CD4-positive, alpha-beta T cell treated with Interleukin-1 beta for 1 hour (primary cell): ENCODE measurements around the gene MAP3K19.
"Not testable (repeated sequence)": the region's sequence is repeated elsewhere in the genome, so short reads cannot be mapped to it uniquely, and the experiment has no call there.

ENCODE experiments used
- DNase-seq, 2 donors: peaks; one replicate each; pipeline ENCODE4 v3.0.0-alpha.2; 2020 to 2022

MAP3K19 gene, protein sequence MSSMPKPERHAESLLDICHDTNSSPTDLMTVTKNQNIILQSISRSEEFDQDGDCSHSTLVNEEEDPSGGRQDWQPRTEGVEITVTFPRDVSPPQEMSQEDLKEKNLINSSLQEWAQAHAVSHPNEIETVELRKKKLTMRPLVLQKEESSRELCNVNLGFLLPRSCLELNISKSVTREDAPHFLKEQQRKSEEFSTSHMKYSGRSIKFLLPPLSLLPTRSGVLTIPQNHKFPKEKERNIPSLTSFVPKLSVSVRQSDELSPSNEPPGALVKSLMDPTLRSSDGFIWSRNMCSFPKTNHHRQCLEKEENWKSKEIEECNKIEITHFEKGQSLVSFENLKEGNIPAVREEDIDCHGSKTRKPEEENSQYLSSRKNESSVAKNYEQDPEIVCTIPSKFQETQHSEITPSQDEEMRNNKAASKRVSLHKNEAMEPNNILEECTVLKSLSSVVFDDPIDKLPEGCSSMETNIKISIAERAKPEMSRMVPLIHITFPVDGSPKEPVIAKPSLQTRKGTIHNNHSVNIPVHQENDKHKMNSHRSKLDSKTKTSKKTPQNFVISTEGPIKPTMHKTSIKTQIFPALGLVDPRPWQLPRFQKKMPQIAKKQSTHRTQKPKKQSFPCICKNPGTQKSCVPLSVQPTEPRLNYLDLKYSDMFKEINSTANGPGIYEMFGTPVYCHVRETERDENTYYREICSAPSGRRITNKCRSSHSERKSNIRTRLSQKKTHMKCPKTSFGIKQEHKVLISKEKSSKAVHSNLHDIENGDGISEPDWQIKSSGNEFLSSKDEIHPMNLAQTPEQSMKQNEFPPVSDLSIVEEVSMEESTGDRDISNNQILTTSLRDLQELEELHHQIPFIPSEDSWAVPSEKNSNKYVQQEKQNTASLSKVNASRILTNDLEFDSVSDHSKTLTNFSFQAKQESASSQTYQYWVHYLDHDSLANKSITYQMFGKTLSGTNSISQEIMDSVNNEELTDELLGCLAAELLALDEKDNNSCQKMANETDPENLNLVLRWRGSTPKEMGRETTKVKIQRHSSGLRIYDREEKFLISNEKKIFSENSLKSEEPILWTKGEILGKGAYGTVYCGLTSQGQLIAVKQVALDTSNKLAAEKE (N-terminal part only)

DNA sequence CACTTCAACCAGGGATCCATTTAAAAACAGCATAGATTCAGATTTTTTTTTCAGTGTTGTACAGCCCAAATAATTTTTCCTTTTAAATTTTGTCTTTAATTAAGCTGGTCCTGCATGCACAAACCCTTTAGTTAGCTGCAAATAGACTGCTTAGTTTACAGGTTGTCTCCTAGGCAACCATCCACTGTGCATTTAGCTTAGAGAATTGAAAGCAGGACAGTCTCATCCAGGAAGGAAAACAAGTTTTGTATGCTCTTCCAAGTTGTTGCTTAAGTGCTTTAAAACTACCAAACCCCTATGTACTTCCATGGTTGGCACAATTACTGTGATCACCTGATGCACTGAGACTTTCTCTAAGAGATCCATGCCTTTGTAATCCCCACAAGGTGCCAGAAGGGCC, at the start of gene MAP3K19:
MAP3K19 (minus strand) TSS at position 148 of the 400 bp plus-strand sequence. CDS start 22,800 bp downstream, outside the sequence.
- no peak for DNase-seq

DNA sequence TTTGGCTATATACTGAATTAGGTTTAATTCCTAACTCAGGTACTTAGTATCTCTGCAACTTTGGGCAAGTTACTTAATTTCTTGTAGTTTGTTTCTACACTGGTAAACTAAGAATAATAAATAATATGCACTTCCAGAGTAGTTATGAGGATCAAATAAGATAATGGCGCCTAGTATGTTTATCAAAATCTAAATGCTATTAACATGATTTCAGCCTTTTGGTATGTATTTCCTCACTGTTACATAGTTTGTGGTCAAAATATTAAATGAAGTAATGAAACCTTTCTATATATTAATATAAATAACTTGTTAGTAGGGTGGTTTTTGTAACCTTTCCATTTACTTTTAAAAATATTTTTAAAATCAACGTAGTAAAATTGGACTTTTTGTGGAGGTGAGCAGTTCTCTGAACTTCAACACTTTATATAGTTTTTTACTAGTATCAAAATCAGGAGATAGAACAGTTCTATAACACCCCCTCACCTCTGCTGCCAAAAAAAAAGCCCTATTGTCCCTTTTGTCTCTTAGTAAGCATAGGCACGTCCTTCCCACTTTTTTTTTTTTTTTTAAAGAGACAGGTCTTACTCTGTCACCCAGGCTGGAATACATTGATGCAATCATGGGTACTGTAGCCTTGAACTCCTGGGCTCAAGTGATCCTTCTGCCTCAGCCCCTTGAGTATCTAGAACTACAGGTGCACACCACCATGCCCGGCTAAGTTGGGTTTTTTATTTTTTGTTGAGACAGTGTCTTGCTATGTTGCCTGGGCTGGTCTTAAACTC, 49.6 kb upstream of the MAP3K19 start:
- no peak for DNase-seq

DNA sequence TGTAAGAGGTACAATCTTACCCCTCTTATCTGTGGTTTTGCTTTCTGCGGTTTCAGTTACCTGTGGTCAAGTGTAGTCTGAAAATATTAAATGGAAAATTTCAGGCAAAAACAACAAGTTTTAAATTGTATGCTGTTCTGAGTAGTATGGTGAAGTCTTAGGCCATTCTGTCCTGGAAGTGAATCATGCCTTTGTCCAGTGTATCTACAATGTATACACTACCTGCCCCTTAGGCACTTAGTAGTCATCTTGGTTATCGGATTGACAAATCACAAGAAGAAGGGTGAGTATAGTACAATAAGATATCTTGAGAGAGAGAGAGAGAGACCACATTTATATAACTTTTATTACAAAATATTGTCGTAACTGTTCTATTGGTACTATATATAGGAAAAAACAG, 48.3 kb upstream of the MAP3K19 start:
- no peak for DNase-seq

DNA sequence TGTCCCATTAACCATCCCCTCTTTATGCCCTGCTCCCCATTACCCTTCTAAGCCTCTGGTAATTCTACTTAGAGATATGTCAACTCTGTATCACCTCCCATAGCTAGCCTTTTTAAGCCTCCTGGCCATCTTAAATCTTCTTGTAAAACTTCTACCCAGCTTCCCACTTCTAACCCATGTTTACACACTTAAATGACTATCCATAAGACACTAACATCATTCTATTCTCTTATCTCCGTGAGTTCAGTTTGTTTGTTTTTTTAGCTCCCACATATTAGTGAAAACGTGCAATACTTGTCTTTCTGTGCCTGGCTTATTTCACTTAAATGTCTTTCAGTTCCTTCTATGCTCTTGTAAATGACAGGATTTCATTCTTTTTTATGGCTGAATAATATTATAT, 47.3 kb upstream of the MAP3K19 start:
- DNase-seq = no peak

DNA sequence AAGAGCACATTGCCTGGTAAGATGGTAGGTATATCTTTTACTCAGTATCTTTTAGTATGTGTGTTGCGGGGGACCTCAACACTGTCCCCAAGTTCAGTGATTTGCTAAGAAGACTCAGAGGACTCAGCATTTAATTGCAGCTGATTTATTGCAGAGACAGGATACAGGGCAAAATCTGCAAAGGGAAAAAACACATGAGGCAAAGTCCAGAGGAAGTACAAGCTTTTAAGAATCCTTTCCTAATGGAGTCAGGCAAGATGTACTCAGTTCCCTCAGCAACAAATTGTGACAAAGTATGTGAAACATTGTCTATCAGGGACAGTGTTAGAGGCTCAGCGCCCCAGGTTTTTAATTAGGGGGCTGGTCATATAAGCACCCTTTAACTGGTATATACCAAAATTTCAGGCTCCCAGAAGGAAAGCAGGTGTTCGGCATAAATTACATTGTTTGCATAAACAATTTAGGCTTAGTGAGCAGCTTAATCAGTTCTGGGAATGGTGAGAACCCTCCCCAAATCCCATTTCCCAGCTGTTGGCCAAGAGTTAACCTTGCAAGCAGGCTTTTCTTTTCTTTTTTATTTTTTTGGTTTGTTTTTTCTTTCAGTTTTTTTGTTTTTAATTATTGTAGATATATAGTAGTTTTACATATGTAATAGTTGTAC, 46.6 kb upstream of the MAP3K19 start:
- no peak for DNase-seq

DNA sequence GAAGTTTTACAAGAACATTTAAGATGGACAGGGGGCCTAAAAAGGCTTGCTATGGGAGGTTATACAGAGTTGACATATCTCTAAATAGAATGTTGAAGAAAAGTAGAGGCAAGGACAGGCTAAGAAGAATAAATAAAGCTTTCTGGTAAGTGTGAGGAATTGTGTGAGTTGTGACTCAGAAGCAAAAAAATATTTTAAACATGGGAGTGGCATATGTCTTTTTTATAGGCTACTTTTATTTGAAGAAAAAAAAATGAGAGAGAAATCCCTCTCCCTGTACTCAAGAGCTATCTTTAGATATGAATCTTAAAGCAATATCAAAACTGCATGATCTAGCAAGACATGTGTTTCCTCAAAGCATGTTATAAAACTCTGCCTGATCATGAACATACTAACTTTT, 45.9 kb upstream of the MAP3K19 start:
- no peak for DNase-seq

DNA sequence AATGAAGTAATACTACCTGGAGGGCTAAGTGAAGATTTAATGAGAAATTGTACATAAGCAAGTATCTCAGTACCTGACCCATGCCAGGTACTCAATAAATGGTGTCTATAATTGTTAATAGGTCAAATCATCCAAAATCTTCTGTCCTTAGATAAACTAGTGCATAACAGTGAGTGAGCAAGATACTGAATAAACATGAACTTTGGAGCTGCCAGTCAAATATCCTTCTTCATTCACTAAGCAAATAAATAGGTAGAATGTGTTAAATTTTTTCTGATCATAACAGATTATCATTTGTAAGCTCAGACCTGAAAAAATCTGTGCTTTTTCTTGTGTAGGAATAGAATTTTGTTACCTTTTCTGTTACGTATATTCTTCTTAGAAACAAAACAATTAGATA, 44.4 kb upstream of the MAP3K19 start:
- no peak for DNase-seq

DNA sequence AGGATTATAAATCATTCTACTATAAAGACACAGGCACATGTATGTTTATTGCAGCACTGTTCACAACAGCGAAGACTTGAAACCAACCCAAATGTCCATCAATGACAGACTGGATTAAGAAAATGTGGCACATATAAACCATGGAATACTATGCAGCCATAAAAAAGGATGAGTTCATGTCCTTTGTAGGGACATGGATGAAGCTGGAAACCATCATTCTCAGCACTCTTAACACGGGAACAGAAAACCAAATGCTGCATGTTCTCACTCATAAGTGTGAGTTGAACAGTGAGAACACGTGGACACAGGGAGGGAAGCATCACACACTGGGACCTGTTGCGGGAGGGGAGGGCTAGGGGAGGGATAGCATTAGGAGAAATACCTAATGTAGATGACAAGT, 42.4 kb upstream of the MAP3K19 start:
- DNase-seq = not testable (repeated sequence)

DNA sequence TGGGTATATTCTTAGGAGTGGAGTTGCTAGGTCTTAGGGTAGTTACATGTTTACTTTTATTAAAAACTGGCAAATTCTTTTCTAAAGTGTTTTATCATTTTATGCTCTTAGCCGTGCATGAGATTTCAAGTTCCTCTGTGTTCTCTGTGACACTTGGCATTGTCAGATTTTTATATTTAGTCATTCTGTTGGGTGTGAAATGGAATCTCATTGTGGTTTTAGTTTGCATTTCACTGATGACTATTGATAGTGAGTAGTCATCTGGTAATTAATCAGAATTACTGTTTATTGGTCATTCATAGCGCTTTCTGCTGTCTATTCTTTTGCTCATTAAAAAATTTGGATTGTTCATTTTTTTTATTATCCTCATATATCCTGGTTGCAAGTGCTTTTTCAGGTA, 39.0 kb upstream of the MAP3K19 start:
- no peak for DNase-seq

DNA sequence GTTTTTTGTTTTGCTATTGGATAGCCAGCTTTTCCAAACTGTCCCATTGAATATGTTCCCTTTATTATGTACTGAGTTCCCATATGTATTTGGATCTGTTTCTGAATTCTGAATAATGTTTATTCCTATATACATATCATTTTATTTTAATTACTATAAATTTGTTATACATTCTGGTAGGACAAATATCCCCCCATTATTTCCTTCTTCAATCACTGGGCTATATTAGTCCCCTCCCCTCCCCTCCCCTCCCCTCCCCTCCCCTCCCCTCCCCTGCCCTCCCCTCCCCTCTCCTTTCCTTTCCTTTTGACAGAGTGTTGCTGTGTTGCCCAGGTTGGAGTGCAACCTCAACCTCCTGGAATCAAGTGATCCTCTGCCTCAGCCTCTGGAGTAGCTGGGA, 31.2 kb upstream of the MAP3K19 start:
- no peak for DNase-seq

DNA sequence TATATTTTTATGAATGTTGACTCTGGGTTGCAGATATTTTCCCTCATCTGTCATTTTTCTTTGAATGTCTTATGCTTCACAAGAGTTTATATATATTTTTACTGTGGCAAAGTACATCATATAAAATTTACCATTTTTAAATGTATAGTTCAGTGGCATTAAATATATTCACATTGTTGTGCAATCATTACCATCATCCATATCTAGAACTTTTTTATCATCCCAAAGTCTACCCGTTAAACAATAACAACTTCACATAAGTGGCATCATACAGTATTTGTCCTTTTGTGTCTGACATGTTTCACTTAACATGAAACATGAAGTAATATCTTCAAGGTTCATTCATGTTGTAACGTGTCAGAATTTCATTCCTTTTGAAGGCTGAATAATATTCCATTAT, 29.3 kb upstream of the MAP3K19 start:
- no peak for DNase-seq

DNA sequence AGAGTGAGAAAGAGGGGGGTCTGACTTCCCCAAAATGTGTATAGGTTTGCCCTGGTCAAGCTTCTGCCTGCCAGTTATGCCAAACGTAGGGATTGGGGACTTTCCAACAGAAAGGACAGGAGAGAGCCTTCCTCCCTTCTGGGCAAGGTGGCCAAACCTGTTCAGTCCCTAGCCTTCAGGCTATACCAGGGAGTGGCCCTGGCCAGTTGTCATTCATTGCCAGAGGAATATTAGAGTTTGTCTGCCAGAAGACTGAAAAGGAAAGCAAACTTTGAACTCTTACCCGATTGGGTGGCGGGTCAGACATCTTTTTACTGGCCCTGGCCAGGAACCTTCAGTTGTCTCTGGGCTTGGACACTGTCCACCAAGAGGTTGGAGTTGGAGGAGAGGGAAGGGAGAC, 27.0 kb upstream of the MAP3K19 start:
- DNase-seq = no peak

DNA sequence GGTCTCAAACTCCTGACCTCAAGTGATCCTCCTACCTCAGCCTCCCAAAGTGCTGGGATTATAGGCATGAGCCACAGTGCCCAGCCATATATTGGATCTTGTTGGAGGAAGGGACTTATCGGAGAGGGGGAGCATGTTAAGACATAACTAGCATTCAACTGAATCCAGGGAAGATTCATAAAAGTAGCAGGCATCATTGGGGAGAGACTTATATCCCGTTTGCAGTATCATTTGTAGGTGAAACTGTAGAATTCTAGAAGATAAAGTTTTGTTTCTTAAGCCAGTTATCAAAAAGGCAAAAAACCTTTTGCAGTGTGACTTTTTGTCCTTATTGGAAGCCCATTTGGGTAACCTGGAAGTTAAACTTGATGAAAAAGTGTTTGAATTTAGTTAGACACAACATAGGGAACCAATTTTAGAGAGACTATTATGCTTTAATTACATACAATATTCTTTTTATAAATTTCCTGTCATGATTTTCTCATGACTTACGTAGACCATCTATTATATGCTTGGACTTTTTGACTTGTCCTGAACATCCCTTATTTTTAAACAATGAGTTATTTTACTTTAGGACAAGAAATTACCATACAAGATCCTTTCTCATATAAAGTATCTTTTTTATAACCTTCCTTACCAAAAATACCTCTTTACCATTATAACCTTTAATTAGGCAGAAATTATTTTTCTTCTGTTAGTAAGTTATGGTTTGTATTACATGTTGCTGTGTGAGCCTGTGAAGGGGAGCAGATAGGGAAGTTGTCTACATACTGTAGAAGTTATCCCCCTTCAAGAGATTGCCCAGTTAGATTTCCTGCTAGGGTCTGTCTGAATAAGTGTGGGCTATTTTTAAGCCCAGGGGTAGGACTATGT, 25.1 kb upstream of the MAP3K19 start:
- DNase-seq = no peak

DNA sequence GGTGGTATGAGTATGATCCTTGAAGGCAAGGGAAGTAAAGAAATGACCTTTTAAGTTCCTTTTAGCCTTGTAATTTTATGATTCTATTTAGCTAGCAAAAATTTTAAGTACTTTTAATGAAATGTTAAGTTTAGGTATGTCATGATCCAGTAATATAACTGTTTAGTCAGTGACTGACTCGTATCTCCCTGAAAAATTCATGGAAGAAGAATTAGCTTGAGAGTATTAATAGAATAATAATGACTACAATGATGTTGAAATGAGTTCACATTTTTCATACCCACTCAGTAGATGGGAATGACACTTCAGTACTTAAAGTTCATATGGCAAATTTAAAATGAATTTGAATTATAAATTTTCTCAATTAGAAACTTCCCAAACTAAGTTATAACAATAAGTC, 19.5 kb upstream of the MAP3K19 start:
- no peak for DNase-seq

DNA sequence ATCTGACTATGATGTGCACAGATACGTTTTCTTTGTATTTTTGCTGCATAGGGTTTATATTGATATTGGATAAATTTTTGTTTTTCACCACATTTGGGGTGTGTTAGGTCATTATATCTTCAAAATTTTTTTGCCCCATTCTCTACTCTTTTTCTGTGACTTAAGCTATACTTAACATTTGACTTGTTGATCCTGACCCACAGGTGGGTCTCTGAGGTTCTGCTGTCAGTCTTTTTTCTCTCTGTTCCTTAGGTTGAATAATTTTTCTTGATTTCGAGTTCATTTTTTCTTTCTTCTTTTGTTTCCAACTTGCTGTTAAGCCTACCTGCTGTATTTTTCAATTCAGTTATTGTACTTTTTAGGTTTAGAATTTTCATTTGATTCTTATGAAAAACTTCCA, 16.9 kb upstream of the MAP3K19 start:
- no peak for DNase-seq

DNA sequence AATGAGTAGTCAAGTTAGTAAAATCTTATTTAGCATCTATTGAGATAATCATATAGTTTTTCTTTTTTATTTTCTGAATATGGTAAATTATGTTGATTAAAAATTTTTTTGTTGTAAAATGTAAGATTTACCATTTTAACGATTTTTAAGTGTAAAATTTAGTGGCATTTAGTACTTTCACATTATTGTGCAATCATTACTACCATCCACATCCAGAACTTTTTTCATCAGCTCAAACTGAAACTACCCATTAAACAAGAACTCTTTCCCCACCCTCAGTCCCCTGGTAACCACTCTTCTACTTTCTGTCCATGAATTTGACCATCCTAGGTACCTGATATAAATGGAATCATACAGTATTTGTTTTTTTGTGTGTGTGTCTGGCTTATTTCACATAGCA, 16.0 kb upstream of the MAP3K19 start:
- DNase-seq = no peak

DNA sequence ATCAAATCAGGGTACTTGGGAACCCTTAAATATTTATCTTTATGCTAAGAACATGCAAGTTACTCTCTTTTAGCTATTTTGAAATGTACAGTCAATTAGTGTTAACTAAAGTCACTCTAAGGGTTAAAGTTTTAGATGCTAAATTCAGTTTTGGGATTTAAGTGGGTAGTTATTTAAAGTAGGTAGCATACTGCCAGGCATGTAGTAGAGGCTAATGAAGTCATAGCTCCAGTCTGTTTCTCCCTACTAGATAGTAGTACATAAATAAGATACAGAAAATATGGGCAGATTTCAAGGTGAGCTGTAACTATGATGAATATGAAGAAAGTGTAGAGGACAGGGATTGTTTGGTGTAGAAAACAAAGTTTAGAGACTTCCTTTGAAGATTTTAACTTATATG, 12.3 kb upstream of the MAP3K19 start:
- no peak for DNase-seq

DNA sequence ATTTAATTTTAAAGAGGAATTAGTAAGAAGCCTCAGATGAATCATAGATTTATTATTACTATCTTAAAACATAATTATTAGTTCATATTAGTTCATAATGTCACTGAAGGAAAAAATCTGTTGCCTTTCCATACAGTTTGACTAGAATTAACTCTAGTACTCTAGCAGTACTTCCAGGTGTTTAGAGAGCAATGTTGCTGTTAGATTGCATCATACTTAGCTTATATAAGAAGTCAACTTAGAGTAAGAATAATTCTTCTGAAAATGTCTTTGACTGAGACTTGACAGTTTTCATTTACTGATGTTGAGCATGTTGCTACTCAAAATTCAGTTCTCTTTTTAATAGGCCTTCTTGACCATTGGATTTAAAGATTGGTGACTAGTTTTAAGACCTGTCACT, 9.5 kb upstream of the MAP3K19 start:
- no peak for DNase-seq

DNA sequence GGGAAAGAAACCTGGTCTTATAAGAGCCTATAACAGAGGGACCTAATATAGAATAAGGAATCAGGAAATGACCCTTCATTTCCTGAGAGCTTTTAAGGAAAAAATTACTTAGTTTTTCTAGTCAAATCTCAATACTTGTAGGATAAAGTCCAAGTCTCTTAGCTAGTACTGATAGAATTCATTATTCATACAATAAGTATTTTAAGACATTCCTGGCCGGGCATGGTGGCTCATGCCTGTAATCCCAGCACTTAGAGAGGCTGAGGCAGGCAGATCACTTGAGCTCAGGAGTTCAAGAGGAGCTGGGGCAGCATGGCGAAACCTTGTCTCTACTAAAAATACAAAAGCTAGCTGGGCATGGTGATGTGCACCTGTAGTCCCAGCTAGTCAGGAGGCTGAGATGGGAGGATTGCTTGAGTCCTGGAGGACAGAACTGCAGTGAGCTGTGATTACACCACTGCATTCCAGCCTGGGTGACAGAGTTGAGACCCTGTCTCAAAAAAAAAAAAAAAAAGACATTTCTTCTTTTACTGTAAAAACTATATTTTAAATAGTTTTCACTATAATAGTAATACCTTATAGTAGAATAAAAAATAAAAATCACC, 8.0 kb upstream of the MAP3K19 start:
- DNase-seq = no peak

DNA sequence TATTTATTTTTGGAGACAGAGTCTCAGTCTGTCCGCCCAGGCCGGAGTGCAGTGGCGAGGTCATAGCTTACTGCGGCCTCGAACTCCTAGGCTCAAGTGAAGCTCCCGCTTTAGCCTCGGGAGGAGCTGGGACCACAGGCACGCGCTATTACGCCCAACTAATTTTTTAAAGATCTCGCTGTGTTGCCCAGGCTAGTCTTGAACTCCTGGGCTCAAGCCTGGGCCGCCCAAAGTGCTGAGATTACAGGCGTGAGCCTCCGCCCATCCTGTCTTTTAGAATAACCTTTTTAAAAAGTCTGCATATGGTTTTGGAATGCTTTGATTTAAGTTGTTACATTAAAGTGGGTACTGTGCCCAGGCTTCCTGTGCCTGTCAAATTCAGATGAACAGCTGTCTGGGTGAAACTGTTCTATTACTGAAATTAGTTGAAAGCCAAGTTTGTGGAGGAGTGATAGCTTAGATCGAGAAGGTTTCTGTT, 5.8 kb upstream of the MAP3K19 start:
- DNase-seq = peak in 1 of 2 donors; percentile 30
